GM10248 (cell line): Measurements from ENCODE around the gene LRRC45.

Experiments
- CTCF ChIA-PET: fragments of 300-600 bp; sonication (Branson Sonifier 250); formaldehyde crosslinking; extraction: SDS; loops from one replicate; lab custom pipeline; 2021; ENCODE audit warnings: antibody characterized with exemption; lab: Yijun Ruan, JAX
- POLR2A ChIA-PET: fragments of 350-650 bp; sonication (Branson Sonifier 250); formaldehyde crosslinking; extraction: SDS; loops from one replicate; lab custom pipeline; 2020; ENCODE audit warnings: antibody characterized with exemption; lab: Yijun Ruan, JAX
- DNase-seq: peaks from one replicate; pipeline ENCODE4 v3.0.0; 2012; ENCODE audit errors: extremely low spot score
- CTCF ChIP-seq: IDR thresholded peaks from 2 replicates; pipeline ENCODE4 v1.5.1; 2012; ENCODE audit warnings: mild to moderate bottlenecking, low read depth; ENCODE audit errors: extremely low read depth, missing control alignments, control extremely low read depth

LRRC45 gene

GRCh38 chr17:82078433-82078832 is 55.3 kb downstream of the LRRC45 start:
- ChIA-PET CTCF (no interaction called here), POLR2A (no interaction called here)
- no peak for DNase-seq
- no peak for TF ChIP-seq CTCF

- no peak for TF ChIP-seq CTCF
- POLR2A ChIA-PET = no interaction called here
- CTCF ChIA-PET = no interaction called here
- DNase-seq = no peak
These were observed 56.0 kb downstream of the LRRC45 start for GRCh38 chr17:82079001-82079677.

GRCh38 chr17:82080048-82080788 is 57.1 kb downstream of the LRRC45 start:
- DNase-seq = no peak
- no peak for TF ChIP-seq CTCF
- ChIA-PET POLR2A (interaction anchor here (0.9 kb wide), 1 partner anchor 16 kb away, joined by 3 read pairs; no protein-coding TSS in a partner anchor), CTCF (interaction anchor here (1.4 kb wide), 1 partner anchor 18 kb away, joined by 4 read pairs; the partner anchor contains the start of gene FASN)
